ENCODE results near the gene FAHD1.
A peak's percentile ranks its signal among the peaks of the same experiment; 100 is the strongest.

The FAHD1 gene

DNA sequence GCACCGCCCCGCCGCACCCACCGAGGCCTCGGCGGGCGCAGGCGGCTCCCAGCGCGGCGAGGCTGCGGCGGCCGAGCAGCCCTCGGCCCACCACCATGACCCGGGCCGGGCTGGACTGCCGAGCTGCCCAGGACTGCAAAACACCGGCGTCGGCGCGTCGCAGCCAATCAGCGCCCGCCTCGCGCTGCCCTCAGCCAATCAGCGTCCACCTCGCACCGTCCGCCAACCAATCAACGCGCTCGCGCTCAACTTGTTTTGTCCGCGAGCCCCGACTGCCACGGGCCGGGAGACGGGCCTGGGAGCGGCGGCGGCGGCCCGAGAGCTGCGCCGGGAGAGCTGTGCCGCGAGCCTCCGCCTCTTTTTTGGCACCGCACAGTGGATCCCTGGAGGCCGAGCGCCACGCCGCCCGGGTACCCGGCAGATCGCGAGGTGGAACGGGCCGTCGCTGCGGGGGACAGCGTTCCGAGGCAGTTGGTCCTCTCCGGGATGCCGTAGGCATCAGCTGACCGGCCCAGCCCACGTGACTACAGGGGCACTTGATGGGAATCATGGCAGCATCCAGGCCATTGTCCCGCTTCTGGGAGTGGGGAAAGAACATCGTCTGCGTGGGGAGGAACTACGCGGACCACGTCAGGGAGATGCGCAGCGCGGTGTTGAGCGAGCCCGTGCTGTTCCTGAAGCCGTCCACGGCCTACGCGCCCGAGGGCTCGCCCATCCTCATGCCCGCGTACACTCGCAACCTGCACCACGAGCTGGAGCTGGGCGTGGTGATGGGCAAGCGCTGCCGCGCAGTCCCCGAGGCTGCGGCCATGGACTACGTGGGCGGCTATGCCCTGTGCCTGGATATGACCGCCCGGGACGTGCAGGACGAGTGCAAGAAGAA, at the start of gene FAHD1, which contains the start of gene HAGH:
FAHD1 (plus strand) TSS at position 516 of the 883 bp plus-strand sequence; CDS start at position 549, 33 bp downstream.
HAGH (minus strand) TSS at position 135 of the 883 bp plus-strand sequence; CDS start at position 97, 38 bp downstream.
- DNase-seq (ENCODE audit: low spot score): peak; percentile 91

DNA sequence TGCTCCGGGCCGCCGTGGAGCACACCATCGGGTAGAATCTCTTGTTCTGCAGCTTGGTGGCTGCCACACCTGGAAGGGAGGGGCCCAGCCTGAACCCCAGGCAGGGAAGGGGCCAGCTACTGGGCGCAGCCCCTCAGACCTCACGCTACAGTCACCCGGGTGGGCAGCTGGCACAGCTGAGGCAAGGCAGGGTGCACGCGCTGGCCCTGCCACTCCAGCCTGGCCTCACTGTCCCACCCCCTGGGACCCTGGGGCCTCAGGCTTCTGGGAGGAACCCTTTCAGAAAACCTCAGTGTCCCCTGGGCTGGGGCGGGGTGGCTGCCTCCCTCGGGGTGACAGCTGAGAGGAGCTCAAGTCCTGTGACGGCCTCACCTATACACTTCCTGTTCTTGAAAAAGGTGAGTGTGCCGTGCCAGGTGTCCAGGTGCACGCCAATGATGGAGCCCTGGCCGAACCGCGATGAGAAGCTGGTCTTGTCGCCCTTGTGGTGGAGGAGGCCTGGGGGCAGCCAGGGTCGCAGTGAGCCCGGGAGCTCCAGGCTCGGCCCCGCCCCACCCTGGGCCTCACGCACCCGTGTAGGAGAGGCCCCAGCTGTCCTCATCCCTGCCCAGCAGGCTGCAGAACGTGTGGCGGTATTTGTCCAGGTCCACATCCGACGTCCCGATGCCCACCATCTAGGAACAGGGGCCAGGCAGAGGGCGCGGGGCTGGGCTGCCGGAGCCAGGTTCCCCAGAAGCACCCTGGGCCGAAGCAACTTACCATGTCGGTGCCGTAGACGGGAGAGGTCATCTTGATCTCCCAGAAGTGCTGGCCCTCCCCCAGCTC, 49.4 kb upstream of the FAHD1 start:
- no peak for DNase-seq (ENCODE audit: low spot score)

DNA sequence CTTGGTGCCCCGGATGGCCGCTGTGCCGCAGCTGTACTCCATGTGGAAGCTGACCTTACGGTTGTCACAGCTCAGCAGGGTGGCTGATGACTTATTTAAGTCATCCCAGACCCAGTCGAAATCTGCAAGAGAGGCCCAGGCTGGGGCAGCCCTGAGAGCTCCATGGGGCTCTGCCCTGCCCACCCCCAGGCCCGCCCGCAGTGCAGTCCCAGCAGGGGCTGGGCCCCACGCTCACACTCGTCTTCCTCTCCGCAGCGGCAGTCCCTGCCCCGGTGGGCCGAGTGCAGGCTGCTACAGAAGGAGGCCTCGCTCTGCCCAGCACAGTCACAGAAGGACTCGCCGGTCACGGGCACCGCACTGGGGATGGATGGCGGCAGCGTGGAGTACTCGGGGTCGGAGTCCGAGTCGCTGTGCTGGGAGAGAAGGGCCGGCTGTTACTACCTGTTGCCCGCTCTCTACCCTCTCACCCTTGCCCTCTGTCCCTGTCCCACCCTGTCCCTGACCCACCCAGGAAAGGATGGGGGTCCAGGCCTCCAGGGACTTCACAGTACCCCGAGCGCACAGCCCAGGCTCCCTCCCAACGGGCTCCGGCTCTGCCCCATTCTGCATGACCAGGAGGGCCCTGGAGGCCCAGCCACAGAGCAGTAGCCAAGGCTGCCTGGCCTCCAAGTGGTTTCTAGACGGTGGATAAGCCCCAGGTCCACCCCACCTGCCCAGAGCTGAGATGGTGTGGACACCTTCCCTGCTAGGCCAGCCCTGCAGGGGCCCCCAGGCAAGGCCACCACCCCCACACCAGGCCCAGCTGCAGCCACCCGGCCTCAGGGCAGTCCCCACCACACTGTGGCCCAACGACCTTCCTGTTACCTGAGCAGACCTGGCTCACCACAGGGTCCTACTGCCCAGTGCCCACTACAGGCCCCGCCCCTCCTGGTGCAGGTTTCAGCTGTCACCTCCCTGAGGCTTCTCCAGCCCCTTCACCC, 48.5 kb upstream of the FAHD1 start:
- DNase-seq (ENCODE audit: low spot score): no peak

DNA sequence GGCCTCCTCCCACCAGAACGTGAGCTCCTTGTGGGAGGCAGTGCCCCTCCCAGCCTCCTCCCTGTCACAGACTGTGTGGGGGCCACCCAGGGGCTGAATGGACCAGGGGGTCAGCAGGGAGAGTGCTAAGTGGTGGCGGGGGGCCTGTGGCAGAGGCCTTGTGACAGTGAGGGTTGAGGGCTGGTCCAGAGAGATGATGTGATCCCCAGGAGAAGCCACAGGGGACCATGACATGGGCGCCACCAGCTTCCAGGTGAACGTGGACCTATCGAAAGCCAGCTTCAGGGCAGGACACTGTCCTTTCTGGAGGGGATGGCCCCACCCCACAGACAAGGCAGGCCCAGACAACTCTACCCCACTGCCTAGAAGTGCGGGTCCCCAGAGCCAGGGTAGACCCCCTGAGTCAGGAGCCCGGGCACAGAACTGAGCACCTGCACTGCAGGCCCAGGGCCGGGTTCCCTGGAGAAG, 47.7 kb upstream of the FAHD1 start:
- no peak for DNase-seq (ENCODE audit: low spot score)

DNA sequence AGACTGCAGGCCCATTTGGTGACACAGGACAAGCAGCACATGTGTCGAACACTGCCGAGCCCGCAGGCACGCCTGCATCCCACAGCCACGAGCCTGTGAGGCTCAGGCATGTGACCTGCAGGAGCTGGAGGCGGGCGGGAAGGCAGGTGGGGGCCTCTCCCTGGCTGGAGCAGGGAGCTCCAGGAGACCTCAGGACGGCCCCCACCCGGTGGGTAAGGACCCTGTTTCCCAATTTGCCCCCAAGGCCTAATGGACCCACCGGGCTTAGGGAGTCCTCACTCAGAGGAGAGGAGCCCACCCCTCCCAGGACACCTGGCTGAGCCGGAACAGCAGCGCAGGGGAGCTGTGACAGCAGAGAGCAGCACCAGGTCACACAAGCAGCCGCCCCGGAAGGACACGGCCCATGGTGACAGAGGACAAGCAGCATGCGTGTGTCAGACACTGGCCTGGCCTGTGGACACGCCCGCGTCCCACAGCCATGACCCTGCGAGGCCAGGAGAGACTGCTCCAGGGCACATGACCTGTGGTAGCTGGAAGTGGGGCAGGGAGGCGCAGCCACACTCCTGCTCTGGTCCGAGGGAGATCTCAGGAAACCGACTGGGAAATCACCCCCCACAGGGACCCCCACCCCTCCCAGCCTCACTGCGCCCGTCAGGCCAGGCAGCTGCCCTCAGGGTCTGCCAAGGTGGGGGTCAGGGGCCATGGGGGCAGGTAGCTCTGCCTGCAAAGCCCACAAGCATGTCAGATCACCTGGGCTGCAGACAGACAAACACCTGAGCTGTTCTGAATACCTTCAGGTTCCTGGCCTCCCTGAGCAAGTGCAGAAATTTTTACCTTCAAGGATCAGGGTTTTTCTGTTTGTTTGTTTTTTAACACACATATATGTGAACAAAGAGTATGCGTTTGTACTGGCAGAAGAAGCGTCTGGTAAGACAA, 47.0 kb upstream of the FAHD1 start:
- DNase-seq (ENCODE audit: low spot score): no peak

DNA sequence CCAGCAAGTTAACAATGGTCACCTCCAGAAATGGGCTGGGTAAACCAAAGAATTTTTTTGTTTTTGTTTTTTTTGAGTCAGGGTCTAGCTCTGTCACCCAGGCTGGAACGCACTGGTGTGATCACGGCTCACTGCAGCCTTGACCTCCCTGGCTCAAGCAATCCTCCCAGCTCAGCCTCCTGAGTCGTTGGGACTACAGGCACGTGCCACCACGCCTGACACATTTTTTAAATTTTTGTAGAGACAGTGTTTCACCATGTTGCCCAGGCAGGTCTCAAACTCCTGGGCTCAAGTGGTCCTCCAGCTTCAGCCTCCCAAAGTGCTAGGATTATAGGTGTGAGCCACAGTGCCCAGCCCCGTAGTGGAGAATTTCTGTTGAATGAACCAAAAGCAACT, 46.3 kb upstream of the FAHD1 start:
- DNase-seq (ENCODE audit: low spot score): no peak

DNA sequence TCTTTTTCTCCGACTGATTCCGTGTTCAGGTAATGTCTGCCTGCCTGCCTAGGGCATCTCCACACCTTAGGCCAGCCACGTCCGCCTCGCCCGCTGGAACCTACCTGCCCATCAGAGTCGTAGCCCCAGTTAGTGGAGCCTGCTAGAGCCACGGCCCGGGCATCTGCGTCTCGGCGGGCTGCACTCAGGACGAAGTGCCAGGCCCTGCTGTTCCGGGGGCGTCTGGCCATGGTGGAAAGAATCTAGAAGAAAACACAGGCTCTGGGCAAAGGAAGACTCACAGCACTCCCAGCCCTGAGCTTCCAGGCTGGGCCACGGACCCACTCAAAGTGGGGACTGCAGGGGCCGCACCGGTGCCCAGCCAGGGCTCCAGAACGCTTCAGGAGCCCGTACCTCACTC, 45.8 kb upstream of the FAHD1 start:
- no peak for DNase-seq (ENCODE audit: low spot score)

DNA sequence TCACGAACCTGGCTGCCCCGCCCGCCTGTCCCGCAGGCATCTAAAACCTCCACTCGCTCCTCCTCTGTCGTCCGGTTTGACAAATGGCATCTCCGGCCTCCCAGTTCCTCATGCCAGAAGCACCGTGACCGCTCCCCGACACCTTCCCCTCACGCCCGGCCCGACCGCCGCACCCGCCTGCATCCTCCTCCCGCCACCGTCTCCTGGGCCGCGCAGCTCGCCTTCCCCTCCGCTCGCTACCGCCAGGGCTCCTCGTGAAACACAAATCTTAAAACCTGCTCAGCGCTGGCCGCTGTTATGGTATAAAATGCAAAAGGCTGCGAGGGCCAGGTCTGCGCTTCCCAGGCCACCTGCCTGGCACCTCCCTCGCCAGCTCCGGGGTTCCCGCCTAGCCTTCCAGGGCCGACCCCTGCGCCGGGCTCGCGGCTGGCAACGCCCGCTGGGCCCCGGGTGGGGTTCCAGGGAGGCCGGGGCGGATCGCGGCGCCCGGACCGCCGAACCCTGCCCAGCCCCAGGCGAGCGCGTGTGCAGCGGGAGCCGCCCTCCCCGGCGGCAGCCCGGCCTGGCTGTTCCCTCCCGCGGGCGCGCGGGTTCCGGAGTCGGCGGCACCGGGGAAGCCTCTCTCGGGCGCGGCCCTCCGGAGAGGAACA, 45.1 kb upstream of the FAHD1 start:
- no peak for DNase-seq (ENCODE audit: low spot score)

DNA sequence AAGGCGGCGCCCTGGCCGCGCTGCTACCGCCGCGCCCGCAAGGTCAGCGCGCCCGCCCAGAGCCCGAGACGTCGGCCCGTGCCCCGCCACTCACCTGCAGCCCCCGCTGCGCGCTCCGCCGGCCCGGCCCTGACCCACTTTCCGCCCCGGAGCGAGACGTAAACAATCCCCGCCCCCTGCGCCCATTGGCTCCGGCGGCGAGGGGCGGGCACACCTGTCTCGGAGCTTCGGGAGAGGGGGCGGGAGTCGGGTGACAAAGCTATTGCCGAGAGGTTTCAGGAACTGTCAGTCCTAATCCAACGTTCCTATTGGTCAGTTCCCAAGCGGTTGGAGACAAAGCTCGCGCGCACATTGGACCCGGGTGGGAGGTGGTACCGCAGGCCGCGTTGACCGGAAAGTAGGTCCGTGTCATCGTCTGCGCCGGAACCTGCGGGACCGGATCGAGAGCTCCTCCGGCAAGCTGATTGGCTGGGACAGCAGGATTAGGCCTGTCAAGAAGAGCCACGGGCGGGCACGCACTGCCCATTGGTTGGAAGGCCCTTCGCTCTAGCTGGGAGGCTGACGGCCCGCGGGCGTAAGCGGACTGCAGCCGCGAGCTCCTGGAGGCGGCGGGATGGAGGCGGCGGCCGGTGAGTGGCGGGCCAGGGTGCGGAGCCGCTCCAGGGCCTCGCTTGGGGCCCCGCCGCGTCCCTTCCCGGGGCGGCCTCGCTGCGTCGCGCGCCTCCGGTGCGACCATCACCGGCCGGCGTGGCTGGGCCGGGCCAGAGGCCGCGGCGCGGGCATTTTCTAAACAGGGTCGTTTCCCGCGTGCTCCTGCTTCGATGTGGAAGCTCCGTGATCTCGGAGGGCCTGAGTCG, 44.4 kb upstream of the FAHD1 start, which contains the start of the genes NUBP2 and SPSB3:
NUBP2 (plus strand) TSS at position 553 of the 857 bp plus-strand sequence; CDS start at position 614, 61 bp downstream.
SPSB3 (minus strand) TSS at position 164 of the 857 bp plus-strand sequence. CDS start 1,088 bp downstream, outside the sequence.
- DNase-seq (ENCODE audit: low spot score): peak; percentile 100

DNA sequence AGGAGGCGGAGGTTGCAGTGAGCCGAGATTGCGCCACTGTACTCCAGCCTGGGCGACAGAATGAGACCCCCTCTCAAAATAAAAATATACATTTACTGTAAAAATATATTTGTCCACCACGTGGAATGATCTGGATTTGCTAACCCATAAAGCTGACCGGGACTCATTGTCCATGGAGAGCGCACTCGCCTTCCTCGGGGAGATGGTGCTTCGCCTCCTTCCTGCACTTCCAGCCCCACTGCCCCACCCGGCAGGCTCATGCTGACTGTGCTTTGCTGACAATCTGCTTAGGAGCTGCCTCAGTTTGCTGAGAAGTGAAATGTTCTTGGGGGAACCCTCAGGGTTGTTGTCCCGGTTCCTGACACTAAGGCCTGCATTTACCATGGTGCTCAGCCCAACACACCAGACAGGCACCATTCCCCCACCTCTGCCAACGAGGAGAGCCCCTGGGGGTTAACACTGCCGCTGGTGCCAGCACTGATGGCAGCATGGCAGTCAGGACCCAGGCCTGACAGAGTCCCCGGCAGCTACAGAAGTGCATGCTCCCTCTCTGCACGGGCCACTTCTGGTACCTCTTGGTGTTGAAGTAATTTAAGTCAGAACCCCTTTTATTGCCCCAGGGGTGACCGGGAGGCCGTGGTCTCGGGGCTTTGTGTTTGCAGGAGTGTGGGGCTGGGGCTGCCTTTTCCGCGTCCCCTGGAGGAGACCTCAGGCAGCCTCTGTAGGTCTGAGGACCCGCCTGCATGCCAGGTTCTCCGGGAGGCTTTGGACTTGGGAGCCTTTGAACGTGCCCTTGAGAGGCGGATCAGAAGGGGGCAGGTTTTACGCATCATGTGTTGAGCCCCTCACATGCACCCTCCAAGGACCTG, 41.8 kb upstream of the FAHD1 start:
- DNase-seq (ENCODE audit: low spot score): no peak

DNA sequence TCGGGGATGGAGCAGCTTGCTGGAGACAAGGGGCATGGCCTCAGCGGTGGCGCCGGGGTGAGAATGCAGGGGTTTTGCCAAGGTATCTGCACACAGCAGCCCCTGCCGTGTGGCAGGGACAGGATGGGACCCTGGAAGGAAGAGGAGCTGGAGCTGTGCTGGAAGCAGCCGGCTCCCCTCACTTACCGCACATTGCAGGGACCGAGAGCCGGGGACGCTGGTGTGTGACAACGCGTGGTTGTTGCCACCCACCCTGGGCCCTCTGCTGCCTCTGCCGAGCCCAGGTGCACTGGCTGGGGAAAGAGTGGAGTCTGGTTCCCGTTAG, 41.2 kb upstream of the FAHD1 start:
- DNase-seq (ENCODE audit: low spot score): no peak

DNA sequence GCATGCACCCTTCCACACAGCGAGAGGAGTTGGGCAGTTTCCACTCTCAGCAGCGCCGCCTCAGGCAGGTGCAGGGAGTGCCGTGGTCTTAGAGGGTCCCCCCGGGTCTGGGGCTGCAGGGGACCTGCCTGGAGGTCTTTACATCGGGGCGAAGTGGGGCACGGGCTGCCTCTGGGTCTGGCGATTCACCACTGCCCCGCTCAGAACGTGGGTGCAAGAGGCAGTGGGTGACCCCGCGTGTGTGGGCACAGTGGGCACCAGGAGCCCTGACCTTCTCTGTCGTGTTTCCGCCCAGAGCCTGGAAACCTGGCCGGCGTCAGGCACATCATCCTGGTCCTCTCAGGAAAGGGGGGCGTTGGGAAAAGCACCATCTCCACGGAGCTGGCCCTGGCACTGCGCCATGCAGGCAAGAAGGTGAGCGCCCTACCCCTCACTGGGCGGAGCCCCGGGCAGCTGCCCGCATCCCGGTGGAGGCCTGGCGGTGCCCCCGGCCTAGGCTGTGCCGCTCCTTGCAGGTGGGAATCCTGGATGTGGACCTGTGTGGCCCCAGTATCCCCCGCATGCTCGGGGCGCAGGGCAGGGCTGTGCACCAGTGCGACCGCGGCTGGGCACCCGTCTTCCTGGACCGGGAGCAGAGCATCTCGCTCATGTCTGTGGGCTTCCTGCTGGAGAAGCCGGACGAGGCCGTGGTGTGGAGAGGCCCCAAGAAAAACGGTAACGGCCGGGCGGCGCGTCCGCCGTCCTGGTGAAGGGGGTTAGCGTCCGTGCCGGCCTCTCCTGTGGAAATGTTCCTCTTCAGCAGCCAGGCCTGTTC, 40.6 kb upstream of the FAHD1 start:
- no peak for DNase-seq (ENCODE audit: low spot score)

DNA sequence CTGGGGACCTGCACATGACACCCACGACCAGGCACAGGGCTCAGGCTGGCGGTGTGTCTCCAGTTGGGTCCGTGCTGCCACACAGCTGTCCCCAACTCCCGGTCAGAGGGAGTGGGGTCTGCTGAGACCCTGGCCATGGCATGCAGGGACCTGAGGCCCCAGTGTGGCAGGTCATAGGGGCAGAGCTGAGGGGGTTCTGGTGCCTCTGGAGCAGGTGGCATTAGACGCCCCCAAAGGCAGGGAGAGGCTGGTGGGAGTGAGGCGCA, 40.0 kb upstream of the FAHD1 start:
- DNase-seq (ENCODE audit: low spot score): no peak

DNA sequence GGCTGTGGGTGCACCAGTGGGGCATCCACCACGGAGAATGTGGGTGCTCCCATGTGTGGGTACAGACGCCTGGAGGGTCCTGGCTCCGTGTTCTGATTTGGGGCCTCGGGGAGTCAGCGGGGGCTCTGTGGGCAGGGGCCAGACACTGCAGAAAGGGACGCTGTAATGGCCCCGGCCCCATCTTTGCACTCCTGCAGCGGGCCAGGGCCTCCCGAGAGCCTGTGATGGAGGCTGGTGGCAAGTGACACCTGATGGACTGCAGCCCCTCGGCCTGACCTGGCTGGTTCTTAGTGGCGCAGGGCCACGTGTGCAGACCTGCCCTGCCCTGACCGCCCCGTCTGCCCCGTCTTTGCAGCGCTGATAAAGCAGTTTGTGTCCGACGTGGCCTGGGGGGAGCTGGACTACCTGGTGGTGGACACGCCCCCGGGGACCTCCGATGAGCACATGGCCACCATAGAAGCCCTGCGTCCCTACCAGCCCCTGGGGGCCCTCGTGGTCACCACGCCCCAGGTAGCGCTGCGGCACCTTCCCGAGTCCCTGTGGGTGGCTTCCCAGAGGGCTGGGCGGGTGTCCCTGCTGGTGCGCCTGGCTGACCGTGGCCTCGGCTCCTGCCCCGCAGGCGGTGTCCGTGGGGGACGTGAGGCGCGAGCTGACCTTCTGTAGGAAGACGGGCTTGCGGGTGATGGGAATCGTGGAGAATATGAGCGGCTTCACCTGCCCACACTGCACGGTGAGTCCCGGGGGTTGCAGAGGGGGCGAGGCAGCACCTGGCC, 39.5 kb upstream of the FAHD1 start:
- no peak for DNase-seq (ENCODE audit: low spot score)

DNA sequence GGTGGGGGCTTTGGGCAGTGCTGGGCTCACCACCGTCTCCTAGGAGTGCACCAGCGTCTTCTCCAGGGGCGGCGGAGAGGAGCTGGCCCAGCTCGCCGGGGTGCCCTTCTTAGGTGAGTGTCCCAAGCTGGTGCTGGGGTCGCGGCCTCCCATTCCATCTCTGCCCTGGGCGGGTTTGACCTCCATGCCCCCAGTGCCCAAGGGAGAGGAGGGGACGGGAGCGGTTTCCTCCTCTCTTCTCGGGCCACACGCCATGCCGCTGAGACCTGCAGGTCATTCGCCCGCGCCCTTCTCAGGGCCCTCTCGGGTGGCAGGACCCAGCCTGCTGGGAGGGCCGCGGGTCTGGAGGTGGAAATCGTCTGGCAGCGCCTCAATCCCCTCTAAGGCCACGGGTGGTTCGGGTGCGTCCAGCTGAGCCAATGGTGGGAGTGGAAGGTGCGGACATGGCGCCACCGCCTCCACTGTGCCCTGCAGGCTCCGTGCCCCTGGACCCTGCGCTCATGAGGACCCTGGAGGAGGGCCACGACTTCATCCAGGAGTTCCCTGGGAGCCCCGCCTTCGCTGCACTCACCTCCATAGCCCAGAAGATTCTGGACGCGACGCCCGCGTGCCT, 38.8 kb upstream of the FAHD1 start:
- DNase-seq (ENCODE audit: low spot score): no peak

DNA sequence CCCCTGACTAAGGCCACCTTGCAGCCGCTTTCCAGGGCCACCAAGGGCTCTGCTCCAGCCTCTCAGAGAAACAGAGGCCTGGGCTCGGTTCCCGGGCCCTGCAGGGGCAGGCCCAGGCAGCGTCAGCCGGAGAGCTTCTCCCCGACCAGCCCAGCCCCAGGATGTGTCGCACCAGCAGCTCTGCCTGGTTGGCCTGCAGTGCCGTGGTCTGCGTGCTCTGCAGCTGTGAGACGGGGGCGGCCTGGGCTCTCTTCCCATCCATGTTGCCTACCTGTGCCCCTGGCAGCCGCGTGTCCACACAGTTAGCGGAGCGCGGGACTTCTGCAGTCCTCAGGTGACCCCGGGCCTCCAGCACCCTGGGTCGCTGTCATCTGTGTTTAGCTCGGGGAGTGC, 38.3 kb upstream of the FAHD1 start:
- no peak for DNase-seq (ENCODE audit: low spot score)
